ENCODE measurements around the gene JAKMIP1. TPM values are rescaled to one million over a fixed set of nuclear protein-coding genes. Genes with fewer than 3 reads are reported as not detected.

JAKMIP1 gene
- total and polyA plus RNA-seq, 3 experiments from 2014 or later: 12.7 to 26.1 (median 14.2) TPM

DNA sequence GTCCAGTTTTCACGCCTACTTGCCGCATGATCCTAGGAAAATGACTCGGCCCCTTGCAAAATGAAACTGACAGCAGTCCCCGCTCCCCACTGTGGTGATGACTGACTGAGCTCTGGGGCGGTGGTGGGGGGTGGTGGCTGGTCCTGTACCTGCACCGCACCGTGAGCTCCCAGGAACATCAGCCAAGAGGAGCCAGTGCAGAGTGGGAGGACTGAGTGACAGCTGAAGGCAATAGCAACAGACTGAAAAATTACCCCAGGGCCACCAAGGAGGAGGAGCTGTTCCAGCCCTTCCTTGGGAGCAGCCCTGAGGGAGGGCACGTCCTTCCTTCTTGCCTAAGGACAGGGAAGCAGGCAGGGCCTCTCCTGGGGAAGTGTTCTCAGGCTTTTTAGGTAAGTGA is 179.7 kb downstream of the JAKMIP1 start:
- no peak overlapping the region for H3K27ac ChIP-seq (ENCODE audit: low read depth, low read length)
- ChIA-PET POLR2A (no interaction called here), CTCF (interaction anchor here (0.9 kb wide), 1 partner anchor 9 kb away, joined by 3 read pairs; no protein-coding TSS in a partner anchor)
- no peak overlapping the region for H3K4me3 Mint-ChIP-seq
- H3K4me1 ChIP-seq (ENCODE audit: insufficient read depth, low read length): no peaks in the 10 kb centered on the region
- H3K27me3 ChIP-seq (ENCODE audit: insufficient read depth, low read length, poor library complexity, severe bottlenecking): no peaks in the 10 kb centered on the region
- H3K9me3 Mint-ChIP-seq: no peaks in the 10 kb centered on the region
- no peaks in the 10 kb centered on the region for H3K9me3 ChIP-seq (ENCODE audit: low read length)
- peak overlapping the region in 1 of 8 donors; percentile 72 for H3K27ac Mint-ChIP-seq
- no peak overlapping the region for H3K4me3 ChIP-seq (ENCODE audit: low read length)
- H3K36me3 ChIP-seq (ENCODE audit: insufficient read depth, low read length): no peaks in the 10 kb centered on the region
- peaks cover 0 to 4% (median 3%) of the 10 kb centered on the region in 3 donors for H3K4me1 Mint-ChIP-seq
- peaks cover 0 to 2% of the 10 kb centered on the region in 2 donors for H3K27me3 Mint-ChIP-seq
- no peak for DNase-seq
- H3K36me3 Mint-ChIP-seq: peaks cover 0 to 3% (median 0%) of the 10 kb centered on the region in 3 donors

DNA sequence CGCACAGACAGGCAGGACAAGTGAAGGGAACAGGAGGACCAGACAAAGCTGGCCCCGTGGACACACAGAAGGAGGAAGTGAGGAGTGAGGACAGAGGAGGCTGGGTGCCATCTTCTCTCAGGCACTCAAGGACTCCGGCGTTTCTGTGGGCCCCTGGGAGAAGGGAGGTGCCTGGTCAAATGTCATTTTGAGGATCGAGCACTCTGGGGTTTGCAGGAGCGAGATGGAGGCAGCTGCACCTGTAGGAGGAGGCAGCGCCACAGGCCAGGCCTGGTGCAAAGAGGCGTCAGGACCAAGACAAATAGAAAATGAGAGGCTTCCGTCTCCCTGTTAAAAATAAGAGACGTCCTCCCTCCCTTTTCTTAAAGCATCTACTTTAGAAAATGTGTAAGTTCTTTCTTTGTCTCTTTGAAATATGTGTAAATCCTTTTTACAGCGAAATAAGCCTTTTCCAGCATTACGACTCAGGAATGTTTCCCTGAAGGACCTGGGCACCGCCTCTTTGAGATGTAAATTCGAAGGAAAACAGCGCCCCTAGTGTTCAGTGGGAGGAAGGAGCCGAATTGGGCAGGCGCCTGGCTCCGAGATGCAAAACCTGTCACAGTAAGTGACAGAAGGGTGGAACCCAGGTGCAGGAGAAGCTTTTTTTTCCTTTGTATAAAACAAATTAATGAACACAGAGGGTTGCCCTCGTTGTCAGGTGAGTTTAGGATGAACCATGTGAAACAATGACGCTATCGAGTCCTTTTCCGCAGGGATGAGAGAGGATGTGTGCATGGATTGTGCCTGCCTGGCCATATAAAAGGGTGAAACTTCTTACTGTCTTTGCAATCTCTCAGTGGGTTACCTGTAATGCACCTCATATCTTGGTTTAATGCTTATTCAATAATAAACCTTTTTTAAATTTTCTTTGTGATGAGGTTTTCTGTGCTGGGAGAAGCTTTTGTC is 180.8 kb downstream of the JAKMIP1 start:
- H3K4me3 Mint-ChIP-seq: no peak overlapping the region
- H3K4me1 Mint-ChIP-seq: peaks cover 0 to 4% (median 3%) of the 10 kb centered on the region in 3 donors
- H3K9me3 ChIP-seq (ENCODE audit: low read length): no peaks in the 10 kb centered on the region
- no peaks in the 10 kb centered on the region for H3K36me3 ChIP-seq (ENCODE audit: insufficient read depth, low read length)
- H3K9me3 Mint-ChIP-seq: no peaks in the 10 kb centered on the region
- peak in 3 of 5 donors; percentile 6 to 52 (median 7) for DNase-seq
- POLR2A ChIA-PET: no interaction called here
- H3K27ac Mint-ChIP-seq: no peak overlapping the region
- H3K27me3 Mint-ChIP-seq: peaks cover 0 to 2% of the 10 kb centered on the region in 2 donors
- peaks cover 0 to 3% (median 0%) of the 10 kb centered on the region in 3 donors for H3K36me3 Mint-ChIP-seq
- H3K27me3 ChIP-seq (ENCODE audit: insufficient read depth, low read length, poor library complexity, severe bottlenecking): no peaks in the 10 kb centered on the region
- H3K27ac ChIP-seq (ENCODE audit: low read depth, low read length): no peak overlapping the region
- CTCF ChIA-PET: interaction anchor here (1.2 to 1.3 kb wide), 2 partner anchors 10 to 17 kb away, joined by 3 read pairs; no protein-coding TSS in a partner anchor
- H3K4me3 ChIP-seq (ENCODE audit: low read length): no peak overlapping the region
- no peaks in the 10 kb centered on the region for H3K4me1 ChIP-seq (ENCODE audit: insufficient read depth, low read length)

DNA sequence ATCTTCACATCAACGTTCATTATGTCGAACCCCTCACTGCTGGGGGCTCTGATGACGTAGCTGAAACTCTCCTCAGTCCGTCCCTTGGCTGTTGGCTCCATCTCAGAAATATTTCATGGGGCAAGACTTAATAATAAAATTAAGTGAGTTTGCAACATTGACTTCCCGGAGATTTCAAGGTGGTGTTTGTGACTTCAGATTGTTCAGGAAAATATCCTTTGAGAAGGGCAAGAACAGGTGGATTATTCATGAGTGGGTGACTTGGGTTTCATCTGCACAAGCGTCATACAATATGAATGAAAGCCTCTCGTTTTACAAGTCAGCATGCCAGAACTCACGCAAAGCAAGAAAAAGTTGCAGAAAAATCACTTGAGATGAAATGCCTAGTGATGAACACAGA is 182.0 kb downstream of the JAKMIP1 start, which contains the start of gene C4orf50:
Gene C4orf50 (minus strand): TSS at position 101 of the 400 bp plus-strand sequence.
- Mint-ChIP-seq H3K27ac (no peak within 1 kb of the TSS), H3K27me3 (peaks cover 0 to 2% of the 10 kb centered on the region in 2 donors), H3K36me3 (no peaks in the 10 kb centered on the region), H3K4me1 (peaks cover 0 to 4% (median 3%) of the 10 kb centered on the region in 3 donors), H3K4me3 (no peak within 1 kb of the TSS), H3K9me3 (no peaks in the 10 kb centered on the region)
- POLR2A ChIA-PET: no interaction called here
- H3K4me3 ChIP-seq (ENCODE audit: low read length): no peak within 1 kb of the TSS
- no peak within 1 kb of the TSS for H3K27ac ChIP-seq (ENCODE audit: low read depth, low read length)
- CTCF ChIA-PET: no interaction called here
- no peaks in the 10 kb centered on the region for H3K27me3 ChIP-seq (ENCODE audit: insufficient read depth, low read length, poor library complexity, severe bottlenecking)
- DNase-seq: no peak
- no peaks in the 10 kb centered on the region for H3K36me3 ChIP-seq (ENCODE audit: insufficient read depth, low read length)
- no peaks in the 10 kb centered on the region for H3K9me3 ChIP-seq (ENCODE audit: low read length)
- H3K4me1 ChIP-seq (ENCODE audit: insufficient read depth, low read length): no peaks in the 10 kb centered on the region

DNA sequence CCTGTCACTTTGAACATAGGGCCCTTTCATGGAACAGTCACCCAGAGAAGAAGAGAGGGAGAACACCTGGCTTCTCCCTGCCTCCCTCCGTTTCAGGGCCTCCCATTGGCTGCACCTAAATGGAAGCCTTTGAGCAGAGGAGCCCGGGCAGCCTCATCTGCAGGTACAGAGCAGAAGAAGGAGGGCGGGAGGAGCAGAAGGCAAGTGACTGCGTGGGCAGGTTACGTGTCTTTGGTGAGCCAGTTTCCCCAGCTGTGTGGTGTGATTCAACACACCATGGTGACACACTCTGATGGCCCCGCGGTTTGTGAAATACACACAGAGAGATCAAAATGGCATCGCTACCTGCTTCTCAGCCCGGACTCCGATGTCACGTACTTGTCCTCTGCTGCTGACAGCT is 182.5 kb downstream of the JAKMIP1 start:
- no peak overlapping the region for H3K4me3 ChIP-seq (ENCODE audit: low read length)
- ChIA-PET CTCF (no interaction called here), POLR2A (no interaction called here)
- H3K27ac Mint-ChIP-seq: no peak overlapping the region
- H3K4me1 Mint-ChIP-seq: peaks cover 0 to 4% (median 3%) of the 10 kb centered on the region in 3 donors
- no peaks in the 10 kb centered on the region for H3K36me3 ChIP-seq (ENCODE audit: insufficient read depth, low read length)
- no peak overlapping the region for H3K4me3 Mint-ChIP-seq
- no peaks in the 10 kb centered on the region for H3K9me3 Mint-ChIP-seq
- no peaks in the 10 kb centered on the region for H3K36me3 Mint-ChIP-seq
- no peak overlapping the region for H3K27ac ChIP-seq (ENCODE audit: low read depth, low read length)
- no peak for DNase-seq
- no peaks in the 10 kb centered on the region for H3K4me1 ChIP-seq (ENCODE audit: insufficient read depth, low read length)
- no peaks in the 10 kb centered on the region for H3K9me3 ChIP-seq (ENCODE audit: low read length)
- H3K27me3 Mint-ChIP-seq: peaks cover 0 to 2% of the 10 kb centered on the region in 2 donors
- H3K27me3 ChIP-seq (ENCODE audit: insufficient read depth, low read length, poor library complexity, severe bottlenecking): no peaks in the 10 kb centered on the region

DNA sequence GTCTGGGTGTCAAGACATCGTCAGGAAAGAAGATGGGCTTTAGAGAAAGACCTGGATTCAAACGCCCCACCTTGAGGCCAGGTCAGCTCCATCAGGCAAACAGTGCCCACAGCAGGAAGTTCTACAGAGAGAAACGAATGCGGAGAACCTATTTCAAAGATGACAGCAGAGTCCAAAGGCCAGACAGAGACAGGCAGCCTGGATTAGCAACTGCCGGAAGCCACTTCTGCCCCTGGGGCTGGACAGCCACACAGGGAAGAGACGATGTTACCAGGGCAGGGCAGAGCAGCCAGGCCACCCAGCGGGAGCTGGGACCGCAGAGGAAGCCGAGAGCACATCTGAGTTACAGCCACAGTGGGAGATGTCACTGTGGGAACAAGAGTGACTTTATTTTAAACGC is 183.3 kb downstream of the JAKMIP1 start:
- Mint-ChIP-seq H3K4me3 (no peak overlapping the region), H3K4me1 (peaks cover 0 to 4% (median 3%) of the 10 kb centered on the region in 3 donors), H3K9me3 (no peaks in the 10 kb centered on the region), H3K27me3 (no peaks in the 10 kb centered on the region), H3K36me3 (no peaks in the 10 kb centered on the region), H3K27ac (peak overlapping the region in 2 of 8 donors; percentile 43 to 64)
- DNase-seq: no peak
- no peaks in the 10 kb centered on the region for H3K27me3 ChIP-seq (ENCODE audit: insufficient read depth, low read length, poor library complexity, severe bottlenecking)
- H3K36me3 ChIP-seq (ENCODE audit: insufficient read depth, low read length): no peaks in the 10 kb centered on the region
- no peaks in the 10 kb centered on the region for H3K9me3 ChIP-seq (ENCODE audit: low read length)
- no peak overlapping the region for H3K27ac ChIP-seq (ENCODE audit: low read depth, low read length)
- H3K4me3 ChIP-seq (ENCODE audit: low read length): no peak overlapping the region
- H3K4me1 ChIP-seq (ENCODE audit: insufficient read depth, low read length): no peaks in the 10 kb centered on the region
- CTCF ChIA-PET: interaction anchor here (1.3 kb wide), 1 partner anchor 19 kb away, joined by 3 read pairs; no protein-coding TSS in a partner anchor
- POLR2A ChIA-PET: no interaction called here

DNA sequence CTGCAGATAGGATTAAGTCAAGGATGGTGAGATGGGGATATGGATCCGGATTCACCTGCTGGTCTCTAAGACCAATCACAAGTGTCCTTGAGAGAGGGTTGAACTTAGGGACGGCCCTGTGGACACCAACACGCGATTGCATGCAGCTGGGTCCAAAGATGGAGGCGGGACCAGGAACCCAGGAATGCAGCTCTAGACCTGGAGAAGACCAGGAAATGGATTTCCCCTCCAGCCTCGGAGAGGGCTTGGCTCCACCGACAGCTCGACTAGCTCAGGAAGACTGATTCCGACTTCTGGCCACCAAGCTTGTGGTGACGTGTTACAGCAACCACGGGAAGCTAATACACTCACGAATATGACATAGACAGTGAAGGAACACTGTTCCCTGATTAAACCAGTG is 186.8 kb downstream of the JAKMIP1 start:
- Mint-ChIP-seq H3K27ac (no peak overlapping the region), H3K27me3 (peaks cover 14 to 24% of the 10 kb centered on the region in 2 donors), H3K9me3 (no peaks in the 10 kb centered on the region), H3K4me1 (no peaks in the 10 kb centered on the region), H3K36me3 (peaks cover 0 to 2% (median 0%) of the 10 kb centered on the region in 3 donors), H3K4me3 (no peak overlapping the region)
- no peak for DNase-seq
- no peaks in the 10 kb centered on the region for H3K4me1 ChIP-seq (ENCODE audit: insufficient read depth, low read length)
- H3K27me3 ChIP-seq (ENCODE audit: insufficient read depth, low read length, poor library complexity, severe bottlenecking): no peaks in the 10 kb centered on the region
- H3K36me3 ChIP-seq (ENCODE audit: insufficient read depth, low read length): no peaks in the 10 kb centered on the region
- ChIA-PET CTCF (no interaction called here), POLR2A (no interaction called here)
- no peak overlapping the region for H3K4me3 ChIP-seq (ENCODE audit: low read length)
- no peak overlapping the region for H3K27ac ChIP-seq (ENCODE audit: low read depth, low read length)
- H3K9me3 ChIP-seq (ENCODE audit: low read length): no peaks in the 10 kb centered on the region

DNA sequence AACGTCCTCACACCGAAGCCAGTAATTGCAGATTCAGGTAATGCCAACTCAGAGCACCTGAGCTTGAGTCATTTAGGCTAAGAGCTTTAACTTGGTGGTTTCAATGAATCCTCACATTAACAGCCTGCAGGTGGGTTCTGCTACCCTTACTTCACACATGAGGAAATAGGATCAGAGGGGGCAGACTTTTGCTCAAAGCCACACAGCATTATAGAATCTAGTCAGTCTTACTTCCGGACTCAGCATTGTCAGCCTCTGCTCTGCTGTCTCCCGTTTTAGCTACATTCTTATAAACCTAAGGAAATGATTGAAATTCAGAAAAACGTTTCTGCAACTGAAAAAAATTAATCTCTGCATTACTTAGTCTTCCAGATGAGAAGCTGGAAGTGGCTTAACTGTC is 188.1 kb downstream of the JAKMIP1 start:
- no peak for DNase-seq
- no peak overlapping the region for H3K4me3 ChIP-seq (ENCODE audit: low read length)
- no peak overlapping the region for H3K27ac Mint-ChIP-seq
- ChIA-PET CTCF (interaction anchor here (0.8 to 1.4 kb wide), 2 partner anchors 10 to 17 kb away, joined by 3 read pairs; no protein-coding TSS in a partner anchor), POLR2A (no interaction called here)
- H3K9me3 Mint-ChIP-seq: no peaks in the 10 kb centered on the region
- H3K4me1 Mint-ChIP-seq: no peaks in the 10 kb centered on the region
- H3K36me3 Mint-ChIP-seq: peaks cover 0 to 2% (median 0%) of the 10 kb centered on the region in 3 donors
- H3K27me3 Mint-ChIP-seq: peaks cover 19 to 27% of the 10 kb centered on the region in 2 donors
- no peak overlapping the region for H3K27ac ChIP-seq (ENCODE audit: low read depth, low read length)
- no peak overlapping the region for H3K4me3 Mint-ChIP-seq
- no peaks in the 10 kb centered on the region for H3K36me3 ChIP-seq (ENCODE audit: insufficient read depth, low read length)
- H3K4me1 ChIP-seq (ENCODE audit: insufficient read depth, low read length): no peaks in the 10 kb centered on the region
- H3K9me3 ChIP-seq (ENCODE audit: low read length): no peaks in the 10 kb centered on the region
- H3K27me3 ChIP-seq (ENCODE audit: insufficient read depth, low read length, poor library complexity, severe bottlenecking): no peaks in the 10 kb centered on the region

DNA sequence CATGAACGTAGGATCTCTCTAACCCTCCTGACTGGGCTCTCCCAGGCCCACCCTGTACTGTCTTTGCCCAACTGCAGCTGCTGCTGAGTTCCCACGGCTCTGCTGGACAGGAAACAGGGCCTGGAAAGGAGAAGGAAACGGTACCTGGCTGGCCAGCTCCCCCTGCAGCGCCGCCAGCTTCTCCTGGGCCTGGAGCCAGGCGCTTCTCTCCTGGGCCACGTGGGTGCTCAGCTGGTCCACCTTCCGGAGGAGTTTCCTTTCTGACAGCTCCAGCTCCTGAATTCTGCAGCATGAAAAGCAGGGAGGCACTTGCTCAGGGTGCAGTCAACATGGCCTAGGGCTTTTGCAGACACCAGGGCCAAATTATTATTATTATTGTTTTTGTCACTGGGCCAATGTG is 188.7 kb downstream of the JAKMIP1 start:
- ChIA-PET CTCF (interaction anchor here (0.8 to 1.4 kb wide), 3 partner anchors 9 to 16 kb away, joined by 3 read pairs; no protein-coding TSS in a partner anchor), POLR2A (no interaction called here)
- no peaks in the 10 kb centered on the region for H3K4me1 Mint-ChIP-seq
- Histone ChIP-seq H3K27me3 (ENCODE audit: insufficient read depth, low read length, poor library complexity, severe bottlenecking) (no peaks in the 10 kb centered on the region), H3K9me3 (ENCODE audit: low read length) (no peaks in the 10 kb centered on the region), H3K4me3 (ENCODE audit: low read length) (no peak overlapping the region), H3K4me1 (ENCODE audit: insufficient read depth, low read length) (no peaks in the 10 kb centered on the region), H3K27ac (ENCODE audit: low read depth, low read length) (no peak overlapping the region), H3K36me3 (ENCODE audit: insufficient read depth, low read length) (no peaks in the 10 kb centered on the region)
- DNase-seq: no peak
- no peaks in the 10 kb centered on the region for H3K9me3 Mint-ChIP-seq
- H3K27ac Mint-ChIP-seq: no peak overlapping the region
- H3K36me3 Mint-ChIP-seq: peaks cover 0 to 4% (median 2%) of the 10 kb centered on the region in 3 donors
- no peak overlapping the region for H3K4me3 Mint-ChIP-seq
- H3K27me3 Mint-ChIP-seq: peaks cover 19 to 29% of the 10 kb centered on the region in 2 donors
